Spleen (tissue), 7 donors: ENCODE measurements around the gene C20orf141.

Source experiments
- CTCF ChIP-seq, 11 experiments: fragments of 200-600 bp in 7 of 11; fragments of 450-650 bp in 4 of 11; sonication (generic) in 4 of 11; IDR thresholded peaks in 8 of 11; conservative IDR thresholded peaks in 3 of 11; 1 replicate in 7 of 11; 2 replicates in 4 of 11; pipeline versions ENCODE4 v1.4.0 to v1.8.0; 2016 to 2021; ENCODE audit warnings: antibody characterized with exemption in 11 of 11, inconsistent platforms in 4 of 11, mild to moderate bottlenecking in 1 of 11
- POLR2A ChIP-seq, 3 donors: fragments of 450-650 bp; IDR thresholded peaks; one replicate each; pipeline ENCODE4 v1.5.1; 2017; ENCODE audit warnings: antibody characterized with exemption in 3 of 3, mild to moderate bottlenecking in 1 of 3
- donor health status: DM: no; HTN: no; CAD: no; lungs with moderate emphysema.
- donor health status: DM: no; HTN: no; CAD: no.
- donor health status: DM: no; HTN: no; CAD: no.

- TF ChIP-seq CTCF (IDR thresholded peaks at IDR 0.05 in 8 of 11, conservative IDR thresholded peaks at IDR 0.05 in 3 of 11) (no peak), POLR2A (IDR thresholded peaks at IDR 0.05) (no peak)
Observed at GRCh38 chr20:2771631-2772080, 43.1 kb upstream of the C20orf141 start.
